Sigmoid colon (tissue), 3 donors: Measurements from ENCODE around the gene RNF17.

Experiments used
- CTCF ChIP-seq, 4 experiments: fragments of 450-650 bp in 3 of 4; fragments of 200-600 bp in 1 of 4; IDR thresholded peaks; one replicate each; pipeline ENCODE4 v1.5.1; 2016 to 2019; ENCODE audit warnings: antibody characterized with exemption in 4 of 4, mild to moderate bottlenecking in 3 of 4, moderate library complexity in 2 of 4
- POLR2A ChIP-seq, 2 donors: fragments of 450-650 bp; IDR thresholded peaks; one replicate each; pipeline ENCODE4 v1.6.1; 2016; ENCODE audit warnings: antibody characterized with exemption in 2 of 2, mild to moderate bottlenecking in 2 of 2, moderate library complexity in 2 of 2

- no peak for TF ChIP-seq POLR2A (IDR thresholded peaks at IDR 0.05)
- TF ChIP-seq CTCF (IDR thresholded peaks at IDR 0.05) = no peak
Measured at GRCh38 chr13:24858953-24859352, 95.0 kb downstream of the RNF17 start.
